ENCODE measurements around the gene OTOP2. TPM values are rescaled to one million over a fixed set of nuclear protein-coding genes. Genes with fewer than 3 reads are reported as not detected.

The OTOP2 gene
- total and polyA plus RNA-seq, 2 of the 4 experiments (the other 2 are of a cell fraction) = not detected

- Histone ChIP-seq H4K91ac (ENCODE audit: insufficient read depth, low read depth, low read length) (no peak overlapping the region), H2BK120ac (ENCODE audit: low read depth, low read length) (no peak overlapping the region), H3K36me3 (ENCODE audit: control insufficient read depth, insufficient read depth, low read length) (no peaks in the 10 kb centered on the region), H2AK5ac (ENCODE audit: low read depth, low read length) (no peak overlapping the region), H3K18ac (ENCODE audit: low read depth, low read length) (no peak overlapping the region), H4K20me1 (ENCODE audit: insufficient read depth, low read length) (no peaks in the 10 kb centered on the region), H3K27ac (ENCODE audit: insufficient read depth, low read length) (no peak overlapping the region), H3K56ac (ENCODE audit: extremely low read depth, insufficient read depth, low read length) (no peak overlapping the region), H3K14ac (replicated peaks; ENCODE audit: low read depth, low read length) (no peak overlapping the region), H2BK15ac (ENCODE audit: low read depth, low read length) (no peak overlapping the region), H2BK20ac (ENCODE audit: low read depth, low read length) (no peak overlapping the region), H3K4me3 (ENCODE audit: insufficient read depth, low read depth, low read length) (no peak overlapping the region), H3K9ac (ENCODE audit: low read depth, low read length) (no peak overlapping the region), H3K4me2 (ENCODE audit: low read depth, low read length) (no peak overlapping the region), H3K4me1 (ENCODE audit: control insufficient read depth, insufficient read depth, low read length) (peaks cover 2% of the 10 kb centered on the region; the same call in 1 of the 2 replicates), H3K79me1 (ENCODE audit: low read depth in 1 of 2, low read length in 2 of 2) (no peaks in the 10 kb centered on the region), H2BK5ac (ENCODE audit: low read depth, low read length, poor library complexity, severe bottlenecking) (no peak overlapping the region), H2AFZ (replicated peaks; ENCODE audit: low read length, poor library complexity) (no peak overlapping the region), H2AK9ac (replicated peaks; ENCODE audit: low read depth, low read length, poor library complexity) (no peak overlapping the region), H4K8ac (ENCODE audit: low read depth in 2 of 2, low read length in 2 of 2) (no peak overlapping the region), H4K5ac (ENCODE audit: low read depth, low read length) (no peak overlapping the region), H3K4ac (ENCODE audit: low read depth, low read length) (no peak overlapping the region), H3K27me3 (ENCODE audit: control insufficient read depth, insufficient read depth, low read length) (peaks cover 66% of the 10 kb centered on the region), H3K9me3 (ENCODE audit: control insufficient read depth, insufficient read depth, low read length) (no peaks in the 10 kb centered on the region), H3K9me1 (ENCODE audit: insufficient read depth, low read length) (no peaks in the 10 kb centered on the region), H3K23ac (ENCODE audit: low read depth, low read length) (no peak overlapping the region)
- BruUV-seq (replicated peaks) = no TSS peak
- WGBS, 2 experiments (ENCODE audit: extremely low coverage in 2 of 2, insufficient read length in 1 of 2) = 17% methylated on average over 2 of the region's 13 CpGs; no CpG with 5 or more reads in 1 of the 2 experiments
- ATAC-seq (ENCODE audit: low read depth) (no peak), DNase-seq (no peak)
- intact Hi-C loops (cut with micrococcal nuclease) (no loop called here), dilution Hi-C loops (cut with HindIII; ENCODE audit: low sequenced_read_pairs, unreplicated experiment) (no loop called here), in situ Hi-C loops (cut with MboI; ENCODE audit: low sequenced_read_pairs) (no loop called here)
- POLR2A ChIA-PET (ENCODE audit: unreplicated experiment) = interaction anchor here (0.9 kb wide), 1 partner anchor 15 kb away, joined by 3 read pairs; the partner anchor contains the start of gene FDXR
- no peak for TF ChIP-seq POLR2A (IDR thresholded peaks at IDR 0.05; ENCODE audit: low read depth, low read length)
- no peak for TF ChIP-seq CHD1 (IDR thresholded peaks at IDR 0.05; ENCODE audit: low read depth, low read length)
- no peak for TF ChIP-seq CTCF (conservative IDR thresholded peaks at IDR 0.05; ENCODE audit: low read depth, low read length)
- no peak for TF ChIP-seq FOS (IDR thresholded peaks at IDR 0.05; ENCODE audit: low read depth, low read length)
- no peak for TF ChIP-seq RFX5 (IDR thresholded peaks at IDR 0.05; ENCODE audit: low read depth, low read length)
- no peak for TF ChIP-seq RAD21 (IDR thresholded peaks at IDR 0.05; ENCODE audit: low read length)
- no peak for TF ChIP-seq NFE2L2 (IDR thresholded peaks at IDR 0.05; ENCODE audit: low read depth, low read length)
- no peak for TF ChIP-seq CEBPB (IDR thresholded peaks at IDR 0.05; ENCODE audit: low read depth, low read length)
- no peak for TF ChIP-seq SMC3 (IDR thresholded peaks at IDR 0.05; ENCODE audit: low read depth, low read length)
- no peak for TF ChIP-seq USF2 (IDR thresholded peaks at IDR 0.05; ENCODE audit: low read depth, low read length)
- no peak for TF ChIP-seq MAFK (IDR thresholded peaks at IDR 0.05; ENCODE audit: low read depth, low read length)
- no peak for TF ChIP-seq ELK1 (IDR thresholded peaks at IDR 0.05; ENCODE audit: borderline replicate concordance, low read depth, low read length)
- no peak for TF ChIP-seq MAZ (IDR thresholded peaks at IDR 0.05; ENCODE audit: borderline replicate concordance, low read depth, low read length)
- TF ChIP-seq RCOR1 (IDR thresholded peaks at IDR 0.05; ENCODE audit: insufficient replicate concordance, low read length) = no peak
- TF ChIP-seq MXI1 (IDR thresholded peaks at IDR 0.05; ENCODE audit: borderline replicate concordance, low read depth, low read length) = no peak
- CTCF ChIA-PET = no interaction called here
Observed at GRCh38 chr17:74888469-74888868, 35.6 kb upstream of the OTOP2 start.

Measured in IMR-90 (cell line).